Spleen (tissue), 11 donors: Measurements from ENCODE around the gene MRPL54. TPM values are rescaled to one million over a fixed set of nuclear protein-coding genes. Genes with fewer than 3 reads are reported as not detected.
"Not testable (repeated sequence)": the region's sequence is repeated elsewhere in the genome, so short reads cannot be mapped to it uniquely, and the experiment has no call there.

Experiments used
- DNase-seq: peaks from one replicate; pipeline ENCODE4 v3.0.0-alpha.2; 2020
- H3K27ac ChIP-seq, 8 donors: fragments of 200-600 bp; sonication (generic) in 7 of 8; 1 replicate in 4 of 8; 2 replicates in 4 of 8; pipeline versions ENCODE4 v1.5.0 to v1.8.0; 2016 to 2021; ENCODE audit warnings: inconsistent platforms in 4 of 8, mild to moderate bottlenecking in 4 of 8, moderate library complexity in 1 of 8
- H3K27me3 ChIP-seq, 7 donors: fragments of 200-600 bp; sonication (generic) in 6 of 7; replicated peaks in 1 of 7; 1 replicate in 4 of 7; 2 replicates in 3 of 7; pipeline versions ENCODE4 v1.5.0 to v1.8.0; 2016 to 2021; ENCODE audit warnings: inconsistent platforms in 3 of 7, mild to moderate bottlenecking in 1 of 7
- H3K36me3 ChIP-seq, 6 donors: fragments of 200-600 bp; sonication (generic) in 5 of 6; 1 replicate in 4 of 6; 2 replicates in 2 of 6; pipeline versions ENCODE4 v1.5.0 to v1.8.0; 2016 to 2021; ENCODE audit warnings: inconsistent platforms in 2 of 6
- H3K4me1 ChIP-seq, 6 donors: fragments of 200-600 bp; sonication (generic) in 5 of 6; 1 replicate in 3 of 6; 2 replicates in 3 of 6; pipeline versions ENCODE4 v1.5.0 to v1.8.0; 2016 to 2021; ENCODE audit warnings: inconsistent platforms in 3 of 6
- H3K4me3 ChIP-seq, 8 donors: fragments of 200-600 bp; sonication (generic) in 7 of 8; 1 replicate in 4 of 8; 2 replicates in 4 of 8; pipeline versions ENCODE4 v1.5.0 to v1.8.0; 2016 to 2021; ENCODE audit warnings: inconsistent platforms in 4 of 8, mild to moderate bottlenecking in 4 of 8, moderate library complexity in 2 of 8
- H3K9me3 ChIP-seq, 8 donors: fragments of 200-600 bp; sonication (generic) in 7 of 8; 1 replicate in 4 of 8; 2 replicates in 4 of 8; pipeline versions ENCODE4 v1.5.0 to v1.8.0; 2016 to 2021; ENCODE audit warnings: inconsistent platforms in 4 of 8
- CTCF ChIP-seq, 11 experiments: fragments of 200-600 bp in 7 of 11; fragments of 450-650 bp in 4 of 11; sonication (generic) in 4 of 11; IDR thresholded peaks in 8 of 11; conservative IDR thresholded peaks in 3 of 11; 1 replicate in 7 of 11; 2 replicates in 4 of 11; pipeline versions ENCODE4 v1.4.0 to v1.8.0; 2016 to 2021; ENCODE audit warnings: antibody characterized with exemption in 11 of 11, inconsistent platforms in 4 of 11, mild to moderate bottlenecking in 1 of 11
- POLR2A ChIP-seq, 3 donors: fragments of 450-650 bp; IDR thresholded peaks; one replicate each; pipeline ENCODE4 v1.5.1; 2017; ENCODE audit warnings: antibody characterized with exemption in 3 of 3, mild to moderate bottlenecking in 1 of 3
- POLR2AphosphoS5 ChIP-seq, 3 donors: sonication (generic); formaldehyde crosslinking; IDR thresholded peaks; one replicate each; pipeline ENCODE4 v1.5.1; 2017; ENCODE audit warnings: antibody characterized with exemption in 3 of 3
- WGBS, 5 donors: extraction: QIAGEN DNeasy Blood & Tissue Kit in 3 of 5; methylation state at CpG; one replicate each; pipeline versions ENCODE4 v1.1.5 to v1.1.7; 2013 to 2018; 5-methylcytosine and 5-hydroxymethylcytosine counted together
- intact Hi-C: fragments of 100-400 bp; cut with DNase I; formaldehyde crosslinking; loops from one replicate; pipeline ENCODE4 v1.15.0; 2023; ENCODE audit warnings: low total_unique reads
- polyA plus RNA-seq, 3 donors: library from polyadenylated mRNA; stranded (reverse); fragments of 200-250 nt; gene quantifications; one replicate each; pipeline ENCODE4 v1.2.1, GENCODE V29; 2013
- small RNA-seq, 4 donors: library from RNA; depleted of rRNA; stranded (forward); fragments of <200 nt; gene quantifications; one replicate each; pipeline ENCODE3, GENCODE V24; 2016
- total RNA-seq, 7 donors: library from RNA; depleted of rRNA in 3 of 7; stranded (reverse); fragments of >200 nt in 3 of 7; fragmentation: NEBNext Ultra II Directional in 4 of 7; extraction: Animal tissue kit (Norgen Biotek cat#: 25700) in 4 of 7; gene quantifications; one replicate each; pipeline versions ENCODE4 v1.1.0 to v1.2.1, GENCODE V29; 2016 to 2021
- donor health status: healthy with polysubstance abuse.
- donor health status: DM: no; HTN: no; CAD: no; lungs with moderate emphysema.
- donor health status: DM: no; HTN: no; CAD: no.
- donor health status: Bipolar disorder and iron deficiency.
- donor health status: healthy.
- donor health status: DM: no; HTN: no; CAD: no.
- donor health status: DM: yes; HTN: yes; CAD: no.

The MRPL54 gene
- total and polyA plus RNA-seq, 10 donors, result 38.7 to 157 (median 52.6) TPM

- H3K27me3 ChIP-seq, result no peaks in the 10 kb centered on the region
- 58 to 67% (median 63%) methylated on average over 16 to 22 of the region's 22 CpGs for WGBS, 5 donors
- no peaks in the 10 kb centered on the region for H3K36me3 ChIP-seq
- H3K4me1 ChIP-seq, result peaks cover 31 to 83% (median 53%) of the 10 kb centered on the region in 6 donors
- peak overlapping the region; percentile 66 to 90 (median 86) for H3K27ac ChIP-seq
- H3K4me3 ChIP-seq, result peak overlapping the region in 1 of 8 donors; percentile 52
- intact Hi-C loops, result no loop called here
- TF ChIP-seq POLR2AphosphoS5 (IDR thresholded peaks at IDR 0.05) (peak in 1 of 3 donors; percentile 54), POLR2A (IDR thresholded peaks at IDR 0.05) (no peak), CTCF (IDR thresholded peaks at IDR 0.05 in 8 of 11, conservative IDR thresholded peaks at IDR 0.05 in 3 of 11) (no peak)
- no peak for DNase-seq
- H3K9me3 ChIP-seq, result no peaks in the 10 kb centered on the region
These were observed 51.3 kb downstream of the MRPL54 start for GRCh38 chr19:3813473-3814392.

- H3K27ac ChIP-seq, result peak overlapping the region in 4 of 8 donors; percentile 80 to 90 (median 87)
These were observed 52.2 kb downstream of the MRPL54 start for GRCh38 chr19:3814648-3815047.

GRCh38 chr19:3816148-3816547 lies 53.7 kb downstream of the MRPL54 start:
- H3K4me3 ChIP-seq, H3K36me3 ChIP-seq, intact Hi-C loops, H3K9me3 ChIP-seq, H3K27ac ChIP-seq, DNase-seq, H3K27me3 ChIP-seq: not testable (repeated sequence)
- WGBS, 5 donors, result 95 to 97% (median 95%) methylated on average over 9 of the region's 9 CpGs
- H3K4me1 ChIP-seq, result peaks cover 24 to 68% (median 38%) of the 10 kb centered on the region in 6 donors

More at GRCh38 chr19:3814648-3815047, 52.2 kb downstream of the MRPL54 start:
- no peaks in the 10 kb centered on the region for H3K36me3 ChIP-seq
- DNase-seq, result no peak
- no peaks in the 10 kb centered on the region for H3K9me3 ChIP-seq
- no peak for TF ChIP-seq POLR2A (IDR thresholded peaks at IDR 0.05)
- TF ChIP-seq POLR2AphosphoS5 (IDR thresholded peaks at IDR 0.05), result no peak
- TF ChIP-seq CTCF (IDR thresholded peaks at IDR 0.05 in 8 of 11, conservative IDR thresholded peaks at IDR 0.05 in 3 of 11), result no peak
- peaks cover 31 to 81% (median 51%) of the 10 kb centered on the region in 6 donors for H3K4me1 ChIP-seq
- no peaks in the 10 kb centered on the region for H3K27me3 ChIP-seq
- intact Hi-C loops, result no loop called here
- no peak overlapping the region for H3K4me3 ChIP-seq
- WGBS, 5 donors, result 90 to 99% (median 98%) methylated on average over 4 of the region's 4 CpGs

- Histone ChIP-seq H3K27me3 (no peaks in the 10 kb centered on the region), H3K9me3 (no peaks in the 10 kb centered on the region), H3K36me3 (no peaks in the 10 kb centered on the region), H3K4me1 (peaks cover 19 to 67% (median 33%) of the 10 kb centered on the region in 6 donors), H3K4me3 (no peak overlapping the region), H3K27ac (no peak overlapping the region)
- WGBS, 5 donors, result 93 to 97% (median 93%) methylated on average over 37 to 45 of the region's 45 CpGs
- no peak for DNase-seq
- intact Hi-C loops, result no loop called here
- no peak for TF ChIP-seq POLR2AphosphoS5 (IDR thresholded peaks at IDR 0.05)
- no peak for TF ChIP-seq POLR2A (IDR thresholded peaks at IDR 0.05)
- no peak for TF ChIP-seq CTCF (IDR thresholded peaks at IDR 0.05 in 8 of 11, conservative IDR thresholded peaks at IDR 0.05 in 3 of 11)
These were observed 54.2 kb downstream of the MRPL54 start for GRCh38 chr19:3816566-3817218.

Small RNA genes within 50 kb of the gene (small RNA-seq; reads per million reads assigned to genes)
- 0 reads per million in 4 donors for gene AC005777.1

Other genes starting within 250 kb of the MRPL54 start
- gene TEKTIP1, start 223.5 kb upstream of the MRPL54 start, total RNA-seq, result 1 to 10 TPM in 6 of 7 donors, not detected in 1; 2.7 to 7.4 (median 4.8) TPM
- gene TEKTIP1, start 223.5 kb upstream of the MRPL54 start, polyA plus RNA-seq, result 1 to 10 TPM; 1.2 to 1.5 (median 1.2) TPM
- gene MFSD12, start 205.1 kb upstream of the MRPL54 start, total RNA-seq, result 100 to 1,000 TPM in 3 of 7 donors, 10 to 100 TPM in 4; 62.8 to 131 (median 98.6) TPM
- gene MFSD12, start 205.1 kb upstream of the MRPL54 start, polyA plus RNA-seq, result 10 to 100 TPM; 31.0 to 63.9 (median 37.6) TPM
- gene HMG20B, start 189.7 kb upstream of the MRPL54 start, total RNA-seq, result 10 to 100 TPM; 49.4 to 74.1 (median 62.8) TPM
- gene HMG20B, start 189.7 kb upstream of the MRPL54 start, polyA plus RNA-seq, result 10 to 100 TPM; 52.4 to 82.2 (median 71.4) TPM
- 1 to 10 TPM; 3.4 to 9.2 (median 5.4) TPM for gene GIPC3, start 177.2 kb upstream of the MRPL54 start, total RNA-seq
- 1 to 10 TPM in 1 of 3 donors, under 1 TPM in 2; 0.80 to 2.3 (median 0.96) TPM for gene GIPC3, start 177.2 kb upstream of the MRPL54 start, polyA plus RNA-seq
- 10 to 100 TPM in 5 of 7 donors, 1 to 10 TPM in 2; 8.7 to 16.1 (median 11.6) TPM for gene TBXA2R, start 155.8 kb upstream of the MRPL54 start, total RNA-seq
- 1 to 10 TPM; 2.1 to 4.4 (median 3.8) TPM for gene TBXA2R, start 155.8 kb upstream of the MRPL54 start, polyA plus RNA-seq
- gene CACTIN, start 135.9 kb upstream of the MRPL54 start, total RNA-seq, result 10 to 100 TPM; 18.9 to 27.1 (median 25.7) TPM
- 10 to 100 TPM; 10.8 to 21.1 (median 12.0) TPM for gene CACTIN, start 135.9 kb upstream of the MRPL54 start, polyA plus RNA-seq
- gene PIP5K1C, start 62.2 kb upstream of the MRPL54 start, total RNA-seq, result 10 to 100 TPM; 30.2 to 41.9 (median 38.8) TPM
- 10 to 100 TPM in 1 of 3 donors, 1 to 10 TPM in 2; 6.2 to 21.4 (median 7.6) TPM for gene PIP5K1C, start 62.2 kb upstream of the MRPL54 start, polyA plus RNA-seq
- gene TJP3, start 54.3 kb upstream of the MRPL54 start, total RNA-seq, result 1 to 10 TPM in 6 of 7 donors, under 1 TPM in 1; 0.75 to 9.0 (median 2.5) TPM
- 1 to 10 TPM in 2 of 3 donors, under 1 TPM in 1; 0.39 to 1.1 (median 1.1) TPM for gene TJP3, start 54.3 kb upstream of the MRPL54 start, polyA plus RNA-seq
- gene APBA3, start 990 bp upstream of the MRPL54 start, total RNA-seq, result 10 to 100 TPM; 28.8 to 37.1 (median 34.3) TPM
- gene APBA3, start 990 bp upstream of the MRPL54 start, polyA plus RNA-seq, result 10 to 100 TPM; 17.1 to 30.8 (median 17.5) TPM
- gene RAX2, start 9.5 kb downstream of the MRPL54 start, total RNA-seq, result not detected
- not detected for gene RAX2, start 9.5 kb downstream of the MRPL54 start, polyA plus RNA-seq
- 10 to 100 TPM in 6 of 7 donors, 1 to 10 TPM in 1; 8.1 to 22.6 (median 15.2) TPM for gene MATK, start 23.7 kb downstream of the MRPL54 start, total RNA-seq
- 10 to 100 TPM; 16.2 to 19.1 (median 18.7) TPM for gene MATK, start 23.7 kb downstream of the MRPL54 start, polyA plus RNA-seq
- gene ZFR2, start 106.4 kb downstream of the MRPL54 start, total RNA-seq, result under 1 TPM in 4 of 7 donors, not detected in 3; 0.13 to 0.92 (median 0.47) TPM
- gene ZFR2, start 106.4 kb downstream of the MRPL54 start, polyA plus RNA-seq, result under 1 TPM; 0.11 to 0.43 (median 0.26) TPM
- not detected for gene ATCAY, start 118.0 kb downstream of the MRPL54 start, total RNA-seq
- not detected for gene ATCAY, start 118.0 kb downstream of the MRPL54 start, polyA plus RNA-seq
- gene NMRK2, start 170.4 kb downstream of the MRPL54 start, total RNA-seq, result not detected
- 1 to 10 TPM in 1 of 3 donors, under 1 TPM in 2; 0.29 to 1.5 (median 0.52) TPM for gene NMRK2, start 170.4 kb downstream of the MRPL54 start, polyA plus RNA-seq
- gene DAPK3, start 208.4 kb downstream of the MRPL54 start, total RNA-seq, result 10 to 100 TPM; 37.1 to 49.3 (median 46.7) TPM
- gene DAPK3, start 208.4 kb downstream of the MRPL54 start, polyA plus RNA-seq, result 10 to 100 TPM; 26.5 to 68.8 (median 30.8) TPM
- gene EEF2, start 222.8 kb downstream of the MRPL54 start, total RNA-seq, result 1,000 to 10,000 TPM; 1,078 to 1,961 (median 1,406) TPM
- gene EEF2, start 222.8 kb downstream of the MRPL54 start, polyA plus RNA-seq, result 1,000 to 10,000 TPM in 1 of 3 donors, 100 to 1,000 TPM in 2; 565 to 1,281 (median 624) TPM
- 10 to 100 TPM; 16.4 to 30.5 (median 29.0) TPM for gene PIAS4, start 245.1 kb downstream of the MRPL54 start, total RNA-seq
- gene PIAS4, start 245.1 kb downstream of the MRPL54 start, polyA plus RNA-seq, result 10 to 100 TPM in 1 of 3 donors, 1 to 10 TPM in 2; 6.2 to 13.9 (median 6.4) TPM